GM04504 (cell line): ENCODE measurements around the gene PROK2.

Source experiments
- DNase-seq: peaks from one replicate; pipeline ENCODE4 v3.0.0-alpha.2; 2012; ENCODE audit warnings: low read depth

The PROK2 gene, protein sequence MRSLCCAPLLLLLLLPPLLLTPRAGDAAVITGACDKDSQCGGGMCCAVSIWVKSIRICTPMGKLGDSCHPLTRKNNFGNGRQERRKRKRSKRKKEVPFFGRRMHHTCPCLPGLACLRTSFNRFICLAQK

GRCh38 chr3:71784914-71785531 is at the start of gene PROK2:
Gene PROK2 (minus strand): TSS chr3:71785148. CDS start chr3:71785052, 96 bp downstream.
- no peak for DNase-seq

DNA sequence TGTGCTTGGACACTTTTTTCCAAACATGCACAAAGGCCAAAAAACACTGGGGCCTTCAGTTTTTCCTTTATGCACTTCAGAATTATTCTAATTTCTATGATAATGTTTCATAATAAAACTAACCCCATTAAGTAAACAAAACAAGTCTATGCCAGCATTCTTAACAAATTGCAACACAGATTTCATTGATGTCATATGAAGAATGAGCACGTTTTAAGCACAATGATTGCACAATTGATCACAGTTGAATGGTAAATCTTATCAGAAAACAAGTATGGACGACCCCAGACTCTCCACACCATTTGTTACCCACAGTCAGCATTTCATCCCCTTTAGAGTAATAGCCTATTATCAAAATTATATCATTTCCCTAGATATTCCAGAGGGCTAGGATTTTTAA is 46.7 kb upstream of the PROK2 start:
- DNase-seq: no peak

GRCh38 chr3:71825551-71826283 is 40.8 kb upstream of the PROK2 start:
- DNase-seq: no peak

GRCh38 chr3:71821116-71821515 is 36.2 kb upstream of the PROK2 start:
- DNase-seq: no peak

- DNase-seq: no peak
Observed at GRCh38 chr3:71817262-71817661, 32.3 kb upstream of the PROK2 start.

- DNase-seq: no peak
Observed at GRCh38 chr3:71816767-71817156, 31.8 kb upstream of the PROK2 start.

DNA sequence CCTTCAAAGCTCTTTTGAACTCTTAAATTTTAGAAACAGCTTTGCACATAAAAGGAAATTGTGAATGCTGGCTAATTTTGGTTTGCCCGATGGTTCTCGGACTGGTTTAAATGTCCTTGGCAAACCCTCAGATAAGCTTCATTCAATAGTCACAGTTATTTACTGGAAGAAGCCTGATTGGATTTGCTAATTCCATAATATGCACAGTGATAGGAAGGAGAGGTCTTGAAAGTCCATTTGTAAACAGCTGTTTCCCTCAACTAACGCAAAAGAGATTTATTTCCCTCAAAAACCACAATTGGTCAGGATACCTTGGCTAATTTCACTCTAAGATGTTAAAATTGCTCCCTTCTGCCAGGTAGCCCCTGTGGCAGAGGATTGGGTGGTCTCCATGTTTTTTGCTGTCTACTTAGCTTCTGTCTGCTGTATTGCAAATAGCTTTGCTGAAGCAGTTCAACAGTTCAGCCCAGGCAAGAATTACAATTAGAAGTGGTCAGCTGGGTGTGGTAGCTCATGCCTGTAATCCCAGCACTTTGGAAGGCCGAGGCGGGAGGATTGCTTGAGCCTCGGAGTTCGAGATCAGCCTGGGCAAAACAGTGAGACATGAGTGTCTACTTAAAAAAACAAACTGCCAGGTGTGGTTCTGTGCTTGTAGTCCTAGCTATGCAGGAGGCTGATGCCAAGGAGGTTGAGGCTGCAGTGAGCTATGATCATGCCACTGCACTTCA is 30.6 kb upstream of the PROK2 start:
- no peak for DNase-seq

DNA sequence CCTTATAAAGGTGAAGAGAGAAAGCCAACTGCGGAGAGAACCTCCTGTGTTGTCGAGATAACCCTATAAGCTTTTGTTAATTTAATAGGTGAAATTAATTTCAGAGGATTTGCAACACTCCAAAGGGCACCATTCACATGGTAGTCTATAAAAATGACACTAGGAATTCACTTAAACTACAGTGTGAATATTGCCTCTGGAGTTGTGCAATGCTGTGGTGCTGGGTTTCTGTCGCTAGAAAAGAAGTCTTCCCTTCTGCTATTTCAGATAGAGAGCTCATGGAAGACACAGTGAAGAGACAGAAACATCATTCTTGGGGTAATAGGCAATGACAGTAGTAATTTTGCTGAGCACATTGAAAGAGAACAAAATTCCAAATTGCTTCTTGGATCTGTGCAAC is 28.8 kb upstream of the PROK2 start:
- no peak for DNase-seq

DNA sequence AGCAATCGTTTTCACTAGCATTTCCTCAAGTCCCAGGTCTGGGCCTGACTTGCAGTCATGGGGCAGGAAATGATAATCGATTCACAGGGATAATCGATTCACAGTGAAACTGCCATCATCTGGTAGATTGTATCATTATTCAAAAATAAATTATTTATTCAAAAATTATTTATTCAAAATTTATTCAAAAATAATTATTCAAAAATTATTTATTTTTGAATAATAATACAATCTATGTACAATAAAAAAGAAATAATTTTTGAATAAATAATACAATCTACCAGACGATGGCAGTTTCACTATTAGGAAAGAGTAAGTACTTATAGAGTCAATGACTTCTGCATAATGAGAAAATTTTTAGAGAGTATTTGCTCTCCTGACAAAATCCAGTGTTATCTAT is 28.1 kb upstream of the PROK2 start:
- DNase-seq: no peak

GRCh38 chr3:71810056-71810455 is 25.1 kb upstream of the PROK2 start:
- no peak for DNase-seq

GRCh38 chr3:71809321-71810026 is 24.5 kb upstream of the PROK2 start:
- no peak for DNase-seq

DNA sequence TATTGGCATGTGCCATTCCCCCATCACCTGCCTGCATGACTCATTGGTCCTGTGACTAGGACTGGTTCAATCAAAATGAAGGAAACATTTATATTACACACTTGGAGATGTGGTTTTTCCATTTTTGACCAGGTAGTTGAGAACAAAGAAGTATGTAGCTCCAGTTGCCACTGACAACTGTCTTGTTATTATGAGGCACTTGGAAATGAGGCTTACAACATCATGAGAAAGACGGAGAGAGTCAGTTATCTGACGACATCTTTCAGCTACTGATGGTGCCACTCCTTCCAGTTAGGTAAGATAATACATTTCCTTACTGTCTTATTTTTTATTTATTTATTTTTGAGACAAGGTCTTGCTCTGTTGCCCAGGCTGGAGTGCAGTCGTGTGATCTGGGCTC is 21.8 kb upstream of the PROK2 start:
- no peak for DNase-seq

GRCh38 chr3:71805691-71806090 is 20.7 kb upstream of the PROK2 start:
- DNase-seq: no peak

- no peak for DNase-seq
Observed at GRCh38 chr3:71805199-71805598, 20.3 kb upstream of the PROK2 start.

DNA sequence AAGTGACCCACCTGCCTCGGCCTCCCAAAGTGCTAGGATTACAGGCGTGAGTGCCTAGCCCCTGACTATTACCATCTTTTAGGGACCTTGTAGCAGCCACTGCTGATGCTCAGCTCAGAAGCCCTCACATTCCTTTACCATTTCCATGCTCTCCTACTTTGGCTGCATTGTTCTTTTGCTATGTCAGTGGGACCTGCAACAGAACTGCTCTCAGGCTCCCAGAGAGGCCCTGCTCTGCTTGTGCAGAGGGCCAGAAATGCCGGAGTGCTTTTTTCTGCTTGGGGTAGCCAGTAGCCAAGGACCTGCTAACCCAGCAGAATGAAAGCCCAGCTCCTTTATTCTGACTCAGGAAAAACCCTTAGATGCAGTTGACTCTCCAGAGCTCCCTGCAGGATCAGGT is 18.3 kb upstream of the PROK2 start:
- DNase-seq: no peak

DNA sequence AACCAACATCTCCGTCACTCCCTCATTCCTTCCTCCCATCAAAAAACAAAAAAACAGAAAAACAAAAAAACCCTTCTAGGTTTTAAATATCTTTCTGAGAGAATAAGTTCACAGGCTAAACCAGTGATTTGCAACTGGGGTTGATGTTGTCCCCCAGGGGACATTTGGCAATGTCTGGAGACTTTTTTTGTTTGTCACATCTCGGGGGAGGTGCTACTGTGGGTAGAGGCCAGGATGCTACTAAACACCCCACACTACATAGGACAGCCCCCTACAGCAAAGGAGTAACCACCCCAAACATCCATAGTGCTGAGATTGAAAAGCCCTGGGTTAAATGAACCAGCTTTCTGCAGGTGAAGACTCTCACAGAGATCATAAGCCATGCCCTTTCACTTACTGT is 17.0 kb upstream of the PROK2 start:
- no peak for DNase-seq

DNA sequence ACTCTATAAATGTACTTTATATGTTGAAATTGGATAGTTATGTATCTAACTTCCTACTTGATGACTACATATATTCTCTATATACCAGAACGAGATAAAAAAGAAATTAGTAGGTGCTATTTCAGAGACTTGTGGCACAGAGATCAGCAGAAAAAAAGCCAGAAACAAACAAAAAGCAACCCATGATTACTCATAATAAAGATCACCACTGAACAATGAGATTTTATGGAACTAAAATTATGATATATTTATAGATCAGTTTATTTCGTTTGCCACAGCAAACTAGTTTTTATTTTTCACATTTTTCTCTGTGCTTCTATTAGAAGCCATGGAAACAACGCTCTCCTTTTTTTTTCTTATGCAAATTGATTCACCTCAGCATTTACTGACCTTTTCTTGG is 15.1 kb upstream of the PROK2 start:
- DNase-seq: no peak

- no peak for DNase-seq
Observed at GRCh38 chr3:71797455-71797854, 12.5 kb upstream of the PROK2 start.

DNA sequence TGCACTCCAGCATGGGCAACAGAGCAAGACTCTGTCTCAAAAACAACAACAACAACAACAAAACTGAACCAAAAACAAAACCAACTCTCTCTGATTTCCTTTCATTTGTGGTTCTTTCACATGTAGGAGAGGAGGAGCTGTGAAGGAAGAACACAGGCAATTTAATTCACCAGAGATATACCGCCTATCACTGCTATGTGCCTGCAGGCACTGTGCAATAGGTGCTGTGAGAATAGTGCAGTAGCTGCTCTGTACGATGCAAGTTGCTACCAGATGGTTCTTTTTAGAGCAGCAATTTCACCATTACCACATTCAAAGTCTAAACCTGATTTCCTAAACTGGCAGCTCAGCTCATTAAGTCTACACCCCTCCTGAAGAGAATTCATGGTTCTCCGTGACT is 11.3 kb upstream of the PROK2 start:
- no peak for DNase-seq

DNA sequence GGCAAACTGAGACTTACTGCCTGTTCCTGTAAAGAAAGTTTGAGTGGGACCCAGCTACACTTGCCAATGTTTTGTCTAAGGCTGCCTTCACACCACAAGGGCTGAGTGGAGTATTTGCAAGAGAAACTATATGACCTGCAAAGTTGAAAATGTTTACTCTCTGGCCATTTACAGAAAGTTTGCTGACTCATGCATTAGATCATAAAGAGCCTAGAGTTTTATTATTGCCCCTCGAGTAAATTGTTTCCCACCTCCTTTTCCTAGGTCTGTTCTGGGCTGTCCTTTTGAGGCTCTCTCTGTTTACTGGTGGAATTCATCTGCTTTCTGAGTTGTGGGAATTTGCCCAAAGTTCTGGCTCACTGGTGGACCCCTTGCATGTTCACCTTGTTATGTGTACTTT is 6.7 kb upstream of the PROK2 start:
- DNase-seq: no peak

- DNase-seq: no peak
Observed at GRCh38 chr3:71789922-71790321, 5.0 kb upstream of the PROK2 start.

DNA sequence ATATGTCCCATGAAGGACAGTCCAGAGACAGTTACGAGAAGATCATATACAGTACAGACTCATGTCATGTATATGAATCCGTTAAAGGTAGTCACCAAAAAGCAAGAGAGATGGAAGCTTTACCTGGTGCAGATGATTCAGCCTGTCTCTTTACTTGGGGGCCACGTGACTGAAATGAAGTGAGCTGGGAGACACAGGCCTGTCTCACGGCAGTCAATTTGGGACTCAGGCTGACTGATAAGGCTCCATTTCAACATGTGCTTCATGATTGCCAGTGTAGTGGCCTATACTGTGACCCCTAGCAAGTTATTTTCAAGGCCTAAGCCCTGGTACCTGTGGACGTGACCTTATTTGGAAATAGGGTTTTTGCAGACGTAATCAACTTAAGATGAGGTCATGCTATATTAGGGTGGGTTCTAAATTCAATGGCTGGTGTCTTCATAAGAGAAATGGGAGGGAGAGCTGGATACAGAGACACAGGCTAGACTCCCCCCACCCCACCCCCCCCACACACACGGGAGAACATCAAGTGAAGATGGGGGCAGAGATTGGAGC is 3.0 kb upstream of the PROK2 start:
- DNase-seq: no peak
